ENCODE results near the gene IL2.

Gene IL2

DNA sequence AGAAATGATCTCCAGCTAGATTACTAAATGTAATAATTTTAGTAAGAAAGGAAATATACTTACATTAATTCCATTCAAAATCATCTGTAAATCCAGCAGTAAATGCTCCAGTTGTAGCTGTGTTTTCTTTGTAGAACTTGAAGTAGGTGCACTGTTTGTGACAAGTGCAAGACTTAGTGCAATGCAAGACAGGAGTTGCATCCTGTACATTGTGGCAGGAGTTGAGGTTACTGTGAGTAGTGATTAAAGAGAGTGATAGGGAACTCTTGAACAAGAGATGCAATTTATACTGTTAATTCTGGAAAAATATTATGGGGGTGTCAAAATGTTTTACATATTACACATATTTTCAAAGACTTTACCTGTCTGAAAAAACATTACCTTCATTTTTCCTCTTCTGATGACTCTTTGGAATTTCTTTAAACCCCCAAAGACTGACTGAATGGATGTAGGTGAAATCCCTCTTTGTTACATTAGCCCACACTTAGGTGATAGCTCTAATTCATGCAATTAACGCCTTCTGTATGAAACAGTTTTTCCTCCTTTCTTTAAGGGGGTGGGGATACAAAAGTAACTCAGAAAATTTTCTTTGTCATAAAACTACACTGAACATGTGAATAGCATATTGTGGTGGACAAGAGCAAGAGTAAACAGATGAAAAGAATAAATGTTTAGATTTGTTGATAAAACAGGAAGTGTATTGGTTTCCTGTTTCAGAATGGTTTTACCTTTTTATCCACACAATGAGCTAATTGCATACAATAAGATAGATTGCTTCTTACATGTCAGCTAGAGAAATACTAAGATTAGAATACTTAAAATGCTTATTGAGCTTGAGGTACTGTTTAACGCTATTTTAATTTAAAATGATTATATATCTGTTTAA, at the start of gene IL2:
IL2 (minus strand) TSS at position 495 of the 886 bp plus-strand sequence; CDS start at position 210, 285 bp downstream.
- DNase-seq, result peak; percentile 59

DNA sequence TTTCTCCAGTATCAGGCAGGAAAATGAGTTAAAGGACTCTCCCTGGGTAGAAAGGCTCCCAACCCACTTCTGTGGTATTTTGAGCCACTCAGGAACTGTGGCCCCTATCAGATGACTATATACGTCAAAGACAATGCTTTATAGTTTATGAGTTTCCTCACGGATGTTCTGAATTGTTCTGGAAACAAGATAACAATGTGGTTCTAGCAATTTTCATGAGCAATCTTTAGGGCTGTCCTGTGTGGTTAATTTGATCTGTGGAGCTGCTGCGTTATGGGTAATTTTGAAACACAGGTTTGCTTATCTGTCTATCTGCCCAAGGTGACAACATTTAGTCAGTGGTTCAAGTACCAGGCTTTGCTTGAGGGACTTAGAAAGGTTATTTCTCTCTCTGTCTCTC, 46.7 kb upstream of the IL2 start:
- no peak for DNase-seq

DNA sequence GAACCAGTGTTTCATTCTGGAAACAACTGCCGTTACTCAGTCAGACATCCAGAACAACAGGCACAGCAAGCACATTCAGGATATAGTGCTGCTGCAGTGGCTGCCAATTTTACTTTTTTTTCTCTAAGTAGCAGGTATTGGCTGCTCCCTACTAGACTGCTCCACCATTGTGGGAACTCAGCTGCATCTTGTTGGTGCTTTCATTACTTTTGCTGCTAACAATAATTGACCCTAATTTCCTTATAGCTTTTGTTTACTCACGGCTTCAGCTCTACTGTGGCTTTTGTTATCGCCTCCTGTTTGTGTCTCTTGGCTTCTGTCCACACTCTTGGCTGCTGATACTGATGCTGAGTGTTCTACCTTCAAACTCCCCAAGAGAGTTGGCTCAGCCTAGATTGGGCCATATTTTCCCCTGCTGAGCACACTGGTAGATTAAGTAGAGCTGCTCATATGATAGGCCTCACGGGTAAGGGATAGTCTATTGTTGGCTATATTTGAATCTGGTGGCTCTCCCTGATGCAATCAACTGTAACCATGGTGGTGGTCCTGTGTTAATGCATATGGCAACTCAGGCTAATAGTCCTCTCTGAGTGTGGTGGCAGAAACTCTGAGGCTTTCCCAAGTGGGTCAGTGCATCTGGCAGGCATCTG, 44.5 kb upstream of the IL2 start:
- DNase-seq, result peak; percentile 16

DNA sequence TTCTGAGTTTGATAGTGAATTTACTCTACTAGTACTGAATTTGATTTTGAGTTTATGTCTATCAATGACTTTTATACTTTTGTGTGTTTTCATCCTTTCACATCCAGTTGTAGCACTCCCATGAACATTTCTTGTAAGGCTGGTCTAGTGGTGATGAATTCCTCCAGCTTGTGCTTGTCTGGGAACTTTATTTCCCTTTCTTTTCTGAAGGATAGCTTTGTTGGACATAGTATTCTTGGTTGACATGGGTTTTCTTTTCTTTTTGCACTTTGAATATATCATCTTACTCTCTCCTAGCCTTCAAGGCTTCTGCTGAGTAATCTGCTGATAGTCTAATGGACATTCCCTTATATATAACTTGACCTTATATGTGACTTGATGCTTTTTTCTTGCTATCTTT, 32.5 kb upstream of the IL2 start:
- no peak for DNase-seq

DNA sequence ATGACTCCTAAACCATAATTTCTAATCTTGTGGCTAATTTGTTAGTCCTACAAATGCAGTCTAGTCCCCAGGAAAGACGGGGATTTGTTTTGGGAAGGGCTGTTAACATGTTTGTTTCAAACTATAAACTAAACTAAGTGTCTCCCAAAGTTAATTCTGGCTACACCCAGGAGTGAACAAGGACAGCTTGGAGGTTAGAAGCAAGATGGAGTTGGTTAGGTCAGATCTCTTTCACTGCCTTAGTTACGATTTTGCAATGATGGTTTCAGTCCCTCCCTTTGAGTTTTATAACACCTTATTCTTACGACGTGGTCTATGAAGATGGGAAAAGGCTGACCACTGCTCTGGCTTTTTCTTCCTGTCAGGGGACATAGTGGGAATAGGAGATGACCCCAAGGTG, 27.0 kb upstream of the IL2 start:
- DNase-seq, result no peak

- DNase-seq, result no peak
These were observed 25.4 kb upstream of the IL2 start for GRCh38 chr4:122481766-122482405.

DNA sequence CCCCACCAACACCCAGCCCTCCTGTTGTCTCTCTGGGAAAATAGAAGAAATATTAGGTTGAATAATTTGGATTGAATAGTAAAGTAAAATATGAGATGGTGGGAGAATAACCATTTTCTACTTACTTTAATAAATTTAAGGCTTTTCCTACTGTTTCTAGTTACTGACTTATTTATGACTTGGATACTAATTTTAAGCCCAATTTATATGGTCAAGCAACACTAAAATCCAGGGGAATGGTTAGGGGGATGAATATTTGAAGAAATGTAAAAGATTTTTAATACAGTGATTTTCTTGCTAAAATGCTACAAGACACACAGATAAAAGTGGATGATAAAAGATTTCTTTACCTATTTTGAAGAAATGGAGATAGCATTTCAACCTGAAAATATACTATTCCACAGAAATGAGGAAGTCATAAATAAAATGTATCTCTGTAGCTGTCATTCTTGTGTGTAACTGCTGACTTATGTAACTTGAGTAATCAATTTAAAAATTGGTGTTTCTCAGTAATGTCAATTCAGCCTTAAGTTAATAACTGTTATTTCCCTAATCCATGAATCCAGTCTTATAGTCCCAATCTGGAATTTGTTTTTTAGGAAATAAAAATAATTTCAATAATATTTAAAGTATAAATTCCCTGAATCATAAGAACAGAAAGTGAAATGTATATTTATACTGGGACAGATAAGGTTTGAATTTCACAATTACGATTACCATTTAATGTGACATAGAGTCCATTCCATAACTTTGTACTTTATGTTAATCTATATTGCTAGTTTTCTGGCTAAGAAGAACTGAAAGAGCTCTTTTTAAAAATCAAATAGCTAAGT, 24.3 kb upstream of the IL2 start:
- DNase-seq, result no peak

DNA sequence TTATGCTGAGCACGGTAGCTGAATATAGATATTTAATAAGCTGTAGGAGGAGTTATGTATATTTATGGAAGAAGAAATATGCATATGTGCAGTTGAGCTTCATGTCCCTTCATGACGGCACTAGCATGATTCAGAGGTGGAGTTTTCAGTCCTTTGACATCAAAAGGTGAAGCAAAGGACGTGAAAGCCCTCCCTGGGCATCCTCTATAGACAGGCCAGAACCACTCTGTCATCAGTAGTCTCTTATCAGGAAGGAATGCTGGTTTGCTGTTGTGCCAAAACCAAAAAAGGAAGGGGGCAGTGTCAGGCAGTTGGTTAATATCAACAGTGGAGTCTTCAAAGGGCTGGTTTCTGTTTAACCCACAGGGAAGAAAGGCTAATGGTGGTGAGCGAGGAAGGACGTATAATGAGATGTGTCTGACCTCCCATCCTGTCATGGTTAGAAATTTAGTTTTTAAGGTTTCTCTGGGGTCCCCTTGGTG, 23.5 kb upstream of the IL2 start:
- DNase-seq, result no peak

- DNase-seq, result no peak
These were observed 20.2 kb upstream of the IL2 start for GRCh38 chr4:122476745-122477144.

DNA sequence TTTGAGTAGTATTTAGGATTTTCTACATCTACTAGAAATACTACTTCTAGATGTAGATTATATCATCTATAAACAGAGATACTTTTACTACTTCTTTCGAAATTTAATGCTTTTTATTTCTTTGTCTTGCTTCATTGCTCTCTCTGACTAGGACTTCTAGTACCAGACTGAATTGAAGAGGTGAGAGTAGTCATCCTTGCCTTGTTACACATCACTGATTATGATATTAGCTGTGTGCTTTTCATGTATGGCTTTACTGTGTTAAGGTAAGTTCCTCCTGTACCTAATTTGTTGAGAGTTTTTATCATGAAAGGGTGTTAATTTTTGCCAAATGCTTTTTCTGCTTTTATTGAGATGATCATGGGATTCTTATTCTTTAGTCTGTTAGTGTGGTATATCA, 19.6 kb upstream of the IL2 start:
- no peak for DNase-seq

- no peak for DNase-seq
These were observed 18.7 kb upstream of the IL2 start for GRCh38 chr4:122475233-122475632.

DNA sequence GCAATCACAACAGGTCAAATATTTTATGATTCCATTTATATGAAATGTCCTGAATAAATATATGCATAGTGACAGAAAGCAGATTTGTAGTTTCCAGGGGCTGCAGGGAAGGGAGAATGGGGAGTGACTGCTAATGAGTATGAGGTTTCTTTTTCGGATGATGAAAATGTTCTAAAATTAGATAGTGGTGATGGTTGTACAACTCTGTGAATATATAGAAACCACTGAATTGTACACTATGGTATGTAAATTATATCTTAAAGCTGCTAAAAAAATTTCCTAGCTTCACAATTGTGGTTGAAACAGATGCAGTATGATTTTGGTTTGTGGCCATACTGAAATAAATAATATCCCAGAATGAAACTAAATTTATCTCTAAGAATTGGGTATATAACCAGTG, 12.9 kb upstream of the IL2 start:
- DNase-seq, result no peak

DNA sequence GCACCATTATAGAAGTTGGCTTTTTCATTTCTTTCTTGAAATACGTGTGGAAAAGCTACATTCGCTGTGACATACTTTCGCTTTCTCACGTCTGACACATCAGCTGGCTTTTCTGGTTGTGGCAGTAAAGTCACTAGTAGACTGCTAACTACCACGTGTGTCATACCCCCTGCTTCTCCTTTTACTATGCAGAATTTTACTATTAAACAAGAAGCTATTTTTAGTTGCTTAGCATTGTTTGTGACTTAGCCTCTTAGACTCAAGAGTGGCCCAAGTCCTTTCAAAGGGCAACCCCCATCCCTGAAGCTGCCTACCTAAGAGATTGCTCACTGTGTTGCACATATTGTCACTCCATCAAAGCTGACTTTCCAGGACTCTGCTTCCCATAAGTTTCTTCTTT, 2.1 kb upstream of the IL2 start:
- DNase-seq, result no peak

- DNase-seq, result no peak
These were observed 3.0 kb downstream of the IL2 start for GRCh38 chr4:122453384-122453995.

GRCh38 chr4:122450847-122451246, 5.7 kb downstream of the IL2 start:
- no peak for DNase-seq

GRCh38 chr4:122434285-122434684, 22.2 kb downstream of the IL2 start:
- DNase-seq, result no peak

DNA sequence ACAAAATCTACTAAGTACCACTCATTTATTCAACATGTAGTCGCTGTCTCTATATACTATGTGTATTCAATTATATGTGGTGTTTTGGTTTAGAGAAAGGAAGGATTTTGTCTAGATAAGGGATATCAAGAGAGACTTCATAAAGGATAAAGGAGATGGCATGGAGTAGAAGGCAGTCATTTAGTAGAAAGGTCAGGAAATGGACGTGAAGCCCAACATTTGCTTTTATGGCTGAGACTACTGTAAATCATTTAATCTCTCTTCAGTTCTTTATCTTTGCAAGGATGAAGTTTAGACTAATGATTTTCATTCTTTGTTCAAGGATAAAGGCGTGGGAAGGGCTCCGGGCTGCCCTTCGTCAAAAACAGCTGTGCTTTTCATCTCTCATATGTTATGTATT, 25.2 kb downstream of the IL2 start:
- DNase-seq, result no peak

DNA sequence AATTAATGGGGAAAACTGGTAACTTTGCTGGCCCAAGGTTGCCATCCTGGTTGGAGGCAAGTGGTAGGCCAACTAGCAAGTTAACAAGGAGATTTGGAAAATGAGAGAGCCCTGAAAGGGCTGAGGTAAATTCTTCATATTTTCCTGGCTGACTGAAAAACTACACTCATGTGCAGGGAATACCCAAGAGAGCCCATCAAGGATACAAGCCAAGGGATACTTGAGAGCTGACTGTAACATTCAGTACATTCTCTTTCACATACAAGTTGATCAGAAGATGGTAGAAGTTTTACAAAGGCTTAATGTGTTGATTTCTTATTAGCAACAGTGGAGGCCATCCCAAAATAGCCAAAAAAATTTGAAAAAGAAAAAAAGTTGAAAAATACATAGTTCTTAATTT, 33.3 kb downstream of the IL2 start:
- no peak for DNase-seq

DNA sequence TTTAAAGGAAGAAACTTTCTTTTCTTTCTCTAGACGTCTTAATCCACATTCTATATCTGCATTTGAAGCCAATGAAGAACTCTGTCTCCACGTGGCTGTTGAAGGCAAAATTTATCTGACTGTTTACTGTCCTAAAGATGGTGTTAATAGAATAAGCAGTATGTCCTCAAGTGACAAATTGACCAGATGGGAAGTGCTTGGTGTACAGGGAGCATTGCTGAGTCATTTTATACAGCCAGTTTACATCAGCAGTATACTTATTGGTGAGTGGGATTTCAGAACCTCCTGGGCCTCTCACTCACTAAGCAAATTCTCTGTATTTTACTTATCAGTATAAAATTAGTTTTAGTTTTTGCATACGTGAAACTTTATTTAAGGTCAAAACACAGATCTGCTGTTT, 44.0 kb downstream of the IL2 start:
- DNase-seq, result no peak

- DNase-seq, result no peak
These were observed 52.7 kb downstream of the IL2 start for GRCh38 chr4:122403861-122404260.

Data from NCI-H1417 treated with DMSO at 0.1 percent for 48 hours (cell line).